Erythroblast (primary cell): ENCODE measurements around the gene NADSYN1.

ENCODE experiments used
- GATA1 ChIP-seq: IDR thresholded peaks from 2 replicates; pipeline ENCODE4 v1.6.1; 2011; ENCODE audit warnings: low read depth, mild to moderate bottlenecking, control low read depth, low read length, moderate library complexity
- POLR2A ChIP-seq: IDR thresholded peaks from 2 replicates; pipeline ENCODE4 v1.6.1; 2011; ENCODE audit warnings: mild to moderate bottlenecking, low read length

- TF ChIP-seq POLR2A (no peak), GATA1 (no peak)
These were observed 27.1 kb upstream of the NADSYN1 start for GRCh38 chr11:71425860-71426259.
